AG09309 (cell line): ENCODE results near the gene FAR2.
"Not testable (repeated sequence)": the region's sequence is repeated elsewhere in the genome, so short reads cannot be mapped to it uniquely, and the experiment has no call there.

Source experiments
- DNase-seq: peaks from one replicate; pipeline ENCODE4 v3.0.0-alpha.2; 2010; ENCODE audit warnings: low read depth
- H3K4me3 ChIP-seq: 2 replicates; pipeline ENCODE4 v1.5.1; 2011; ENCODE audit warnings: mild to moderate bottlenecking, low read depth, low read length, moderate library complexity; ENCODE audit not compliant: control insufficient read depth
- TF ChIP-seq, protein P1 (sequence below): IDR thresholded peaks from 2 replicates; pipeline ENCODE4 v1.5.1; 2011; ENCODE audit warnings: mild to moderate bottlenecking, low read depth, low read length, inconsistent platforms; ENCODE audit not compliant: insufficient read depth, control insufficient read depth; ENCODE audit errors: missing control alignments

Gene FAR2

GRCh38 chr12:29163146-29163545 is 14.1 kb downstream of the FAR2 start:
- no peak for DNase-seq
- TF ChIP-seq, protein P1, sequence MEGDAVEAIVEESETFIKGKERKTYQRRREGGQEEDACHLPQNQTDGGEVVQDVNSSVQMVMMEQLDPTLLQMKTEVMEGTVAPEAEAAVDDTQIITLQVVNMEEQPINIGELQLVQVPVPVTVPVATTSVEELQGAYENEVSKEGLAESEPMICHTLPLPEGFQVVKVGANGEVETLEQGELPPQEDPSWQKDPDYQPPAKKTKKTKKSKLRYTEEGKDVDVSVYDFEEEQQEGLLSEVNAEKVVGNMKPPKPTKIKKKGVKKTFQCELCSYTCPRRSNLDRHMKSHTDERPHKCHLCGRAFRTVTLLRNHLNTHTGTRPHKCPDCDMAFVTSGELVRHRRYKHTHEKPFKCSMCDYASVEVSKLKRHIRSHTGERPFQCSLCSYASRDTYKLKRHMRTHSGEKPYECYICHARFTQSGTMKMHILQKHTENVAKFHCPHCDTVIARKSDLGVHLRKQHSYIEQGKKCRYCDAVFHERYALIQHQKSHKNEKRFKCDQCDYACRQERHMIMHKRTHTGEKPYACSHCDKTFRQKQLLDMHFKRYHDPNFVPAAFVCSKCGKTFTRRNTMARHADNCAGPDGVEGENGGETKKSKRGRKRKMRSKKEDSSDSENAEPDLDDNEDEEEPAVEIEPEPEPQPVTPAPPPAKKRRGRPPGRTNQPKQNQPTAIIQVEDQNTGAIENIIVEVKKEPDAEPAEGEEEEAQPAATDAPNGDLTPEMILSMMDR = no peak
- no peak overlapping the region for H3K4me3 ChIP-seq

- no peak overlapping the region for H3K4me3 ChIP-seq
- TF ChIP-seq, protein P1 = no peak
- DNase-seq = peak; percentile 41
Measured at GRCh38 chr12:29164477-29165393, 15.7 kb downstream of the FAR2 start.

DNA sequence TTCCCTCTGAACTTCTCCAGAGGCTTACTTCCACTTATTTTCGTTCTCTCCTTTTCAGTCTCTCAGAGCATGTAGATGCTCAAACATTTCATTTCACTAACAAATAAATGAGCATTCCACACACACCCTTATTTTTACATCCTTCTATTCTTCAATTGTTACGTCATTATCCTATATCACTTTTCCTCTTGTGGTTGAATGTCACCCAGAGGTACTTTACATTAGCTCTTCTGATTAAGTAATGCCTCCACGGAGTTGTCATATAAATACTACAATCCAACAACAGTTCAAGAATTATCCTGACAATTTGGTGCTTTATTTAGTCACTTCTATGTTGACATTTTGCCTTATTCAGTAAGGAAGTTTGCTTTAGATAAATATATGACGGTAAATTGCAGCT is 18.4 kb downstream of the FAR2 start:
- H3K4me3 ChIP-seq = no peak overlapping the region
- no peak for DNase-seq
- TF ChIP-seq, protein P1 = no peak

GRCh38 chr12:29167988-29168387 is 18.9 kb downstream of the FAR2 start:
- TF ChIP-seq, protein P1 = no peak
- DNase-seq = no peak
- H3K4me3 ChIP-seq = no peak overlapping the region

GRCh38 chr12:29169978-29170377 is 20.9 kb downstream of the FAR2 start:
- H3K4me3 ChIP-seq, DNase-seq: not testable (repeated sequence)

- not testable (repeated sequence) for H3K4me3 ChIP-seq, DNase-seq
Measured at GRCh38 chr12:29170478-29171084, 21.5 kb downstream of the FAR2 start.

DNA sequence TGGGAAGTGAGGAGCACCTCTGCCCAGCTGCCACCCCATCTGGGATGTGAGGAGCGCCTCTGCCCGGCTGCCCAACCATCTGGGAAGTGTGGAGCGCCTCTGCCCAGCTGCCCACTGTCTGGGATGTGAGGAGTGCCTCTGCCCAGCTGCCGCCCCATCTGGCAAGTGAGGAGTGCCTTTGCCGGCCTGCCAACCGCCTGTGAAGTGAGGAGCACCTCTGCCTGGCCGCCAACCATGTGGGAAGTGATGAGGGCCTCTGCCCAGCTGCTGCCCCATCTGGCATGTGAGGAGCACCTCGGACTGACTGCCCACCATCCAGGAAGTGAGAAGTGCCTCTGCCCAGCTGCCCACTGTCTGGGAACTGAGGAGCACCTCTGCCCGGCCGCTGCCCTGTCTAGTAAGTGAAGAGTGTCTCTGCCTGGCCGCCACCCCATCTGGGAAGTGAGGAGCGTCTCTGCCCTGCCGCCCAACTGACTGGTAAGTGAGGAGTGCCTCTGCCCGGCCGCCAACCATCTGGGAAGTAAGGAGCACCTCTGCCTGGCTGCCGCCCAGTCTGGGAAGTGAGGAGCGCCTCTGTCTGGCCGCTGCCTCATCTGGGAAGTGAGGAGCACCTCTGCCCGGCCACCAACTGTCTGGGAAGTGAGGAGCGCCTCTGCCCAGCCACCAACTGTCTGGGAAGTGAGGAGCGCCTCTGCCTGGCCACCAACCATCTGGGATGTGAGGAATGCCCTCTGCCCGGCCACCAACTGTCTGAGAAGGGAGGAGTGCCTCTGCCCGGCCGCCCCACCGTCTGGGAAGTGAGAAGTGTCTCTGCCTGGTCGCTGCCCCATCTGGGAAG is 22.6 kb downstream of the FAR2 start:
- no peak for DNase-seq
- TF ChIP-seq, protein P1 = no peak
- H3K4me3 ChIP-seq = no peak overlapping the region
